ENCODE results near the gene LMO4.

- TF ChIP-seq ATF3 (IDR thresholded peaks at IDR 0.05) (no peak), CEBPB (IDR thresholded peaks at IDR 0.05; ENCODE audit: low read depth) (no peak), CTCF (IDR thresholded peaks at IDR 0.05 in 2 of 3, conservative IDR thresholded peaks at IDR 0.05 in 1 of 3; ENCODE audit: borderline replicate concordance in 1 of 3, insufficient read depth in 1 of 3, low read depth in 2 of 3, low read length in 2 of 3) (no peak), POLR2AphosphoS5 (IDR thresholded peaks at IDR 0.05; ENCODE audit: low read depth, low read length) (no peak), RAD21 (IDR thresholded peaks at IDR 0.05; ENCODE audit: low read depth) (no peak)
These were observed 49.2 kb upstream of the LMO4 start for GRCh38 chr1:87279536-87279875.
